Tibial artery (tissue), 4 donors: ENCODE results near the gene SSBP2.
"Not testable (repeated sequence)": the region's sequence is repeated elsewhere in the genome, so short reads cannot be mapped to it uniquely, and the experiment has no call there.

Source experiments
- DNase-seq, 2 donors: peaks; one replicate each; pipeline ENCODE4 v3.0.0-alpha.2; 2019
- H3K27ac ChIP-seq, 2 donors: fragments of 200-600 bp; sonication (generic) in 1 of 2; 1 replicate in 1 of 2; 2 replicates in 1 of 2; pipeline ENCODE4 v1.5.1; 2018 to 2019; ENCODE audit warnings: mild to moderate bottlenecking in 1 of 2
- H3K27me3 ChIP-seq, 2 donors: fragments of 200-600 bp; sonication (generic) in 1 of 2; one replicate each; pipeline versions ENCODE4 v1.5.1 to v1.6.0; 2016 to 2019
- H3K36me3 ChIP-seq, 3 donors: fragments of 200-600 bp; sonication (generic) in 2 of 3; one replicate each; pipeline ENCODE4 v1.5.1; 2016 to 2019; ENCODE audit warnings: mild to moderate bottlenecking in 2 of 3
- H3K4me1 ChIP-seq, 4 donors: fragments of 200-600 bp; sonication (generic) in 2 of 4; 1 replicate in 3 of 4; 2 replicates in 1 of 4; pipeline ENCODE4 v1.5.1; 2016 to 2019
- H3K4me3 ChIP-seq, 2 donors: fragments of 200-600 bp; sonication (generic) in 1 of 2; 1 replicate in 1 of 2; 2 replicates in 1 of 2; pipeline ENCODE4 v1.5.1; 2018 to 2019; ENCODE audit warnings: mild to moderate bottlenecking in 2 of 2
- H3K9me3 ChIP-seq, 3 donors: fragments of 200-600 bp; sonication (generic) in 1 of 3; one replicate each; pipeline ENCODE4 v1.5.1; 2016 to 2019
- intact Hi-C: fragments of 100-400 bp; cut with DNase I; formaldehyde crosslinking; loops from one replicate; pipeline ENCODE4 v1.15.0; 2023; ENCODE audit warnings: low total_unique reads
- TF ChIP-seq, protein P1 (sequence below), 2 experiments: fragments of 200-600 bp in 1 of 2; fragments of 450-650 bp in 1 of 2; IDR thresholded peaks; one replicate each; pipeline ENCODE4 v1.5.1; 2017 to 2019; ENCODE audit warnings: antibody characterized with exemption in 2 of 2, mild to moderate bottlenecking in 1 of 2, moderate library complexity in 1 of 2

SSBP2 gene

DNA sequence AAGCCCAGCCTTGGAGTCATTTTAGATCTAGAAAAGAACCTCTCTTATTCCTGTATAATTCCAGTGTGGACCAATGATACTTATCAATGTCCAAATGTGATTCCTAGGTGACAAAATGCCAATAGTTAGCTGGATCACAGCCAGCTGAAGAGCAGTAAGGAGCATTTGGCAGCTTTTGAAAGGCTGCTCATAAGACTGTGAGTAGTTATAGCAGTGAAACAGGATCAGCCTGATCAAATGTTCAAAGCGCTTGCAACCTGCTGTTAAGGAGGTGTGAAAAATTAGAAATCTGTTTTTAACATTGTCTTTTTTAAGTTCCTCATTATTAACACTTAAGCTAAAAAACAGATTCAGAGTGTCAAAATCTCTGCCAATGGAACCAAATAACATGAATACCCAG is 85.1 kb downstream of the SSBP2 start:
- intact Hi-C loops = no loop called here
- Histone ChIP-seq H3K9me3 (no peaks in the 10 kb centered on the region), H3K4me3 (no peak overlapping the region), H3K27ac (no peak overlapping the region), H3K27me3 (no peaks in the 10 kb centered on the region), H3K36me3 (no peaks in the 10 kb centered on the region), H3K4me1 (peaks cover 0 to 41% (median 10%) of the 10 kb centered on the region in 4 donors)
- no peak for DNase-seq
- TF ChIP-seq, protein P1, sequence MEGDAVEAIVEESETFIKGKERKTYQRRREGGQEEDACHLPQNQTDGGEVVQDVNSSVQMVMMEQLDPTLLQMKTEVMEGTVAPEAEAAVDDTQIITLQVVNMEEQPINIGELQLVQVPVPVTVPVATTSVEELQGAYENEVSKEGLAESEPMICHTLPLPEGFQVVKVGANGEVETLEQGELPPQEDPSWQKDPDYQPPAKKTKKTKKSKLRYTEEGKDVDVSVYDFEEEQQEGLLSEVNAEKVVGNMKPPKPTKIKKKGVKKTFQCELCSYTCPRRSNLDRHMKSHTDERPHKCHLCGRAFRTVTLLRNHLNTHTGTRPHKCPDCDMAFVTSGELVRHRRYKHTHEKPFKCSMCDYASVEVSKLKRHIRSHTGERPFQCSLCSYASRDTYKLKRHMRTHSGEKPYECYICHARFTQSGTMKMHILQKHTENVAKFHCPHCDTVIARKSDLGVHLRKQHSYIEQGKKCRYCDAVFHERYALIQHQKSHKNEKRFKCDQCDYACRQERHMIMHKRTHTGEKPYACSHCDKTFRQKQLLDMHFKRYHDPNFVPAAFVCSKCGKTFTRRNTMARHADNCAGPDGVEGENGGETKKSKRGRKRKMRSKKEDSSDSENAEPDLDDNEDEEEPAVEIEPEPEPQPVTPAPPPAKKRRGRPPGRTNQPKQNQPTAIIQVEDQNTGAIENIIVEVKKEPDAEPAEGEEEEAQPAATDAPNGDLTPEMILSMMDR (IDR thresholded peaks at IDR 0.05) = no peak

GRCh38 chr5:81660624-81661023 is 90.3 kb downstream of the SSBP2 start:
- intact Hi-C loops, H3K27ac ChIP-seq, H3K9me3 ChIP-seq, H3K4me1 ChIP-seq, DNase-seq, H3K27me3 ChIP-seq, H3K36me3 ChIP-seq, H3K4me3 ChIP-seq: not testable (repeated sequence)

DNA sequence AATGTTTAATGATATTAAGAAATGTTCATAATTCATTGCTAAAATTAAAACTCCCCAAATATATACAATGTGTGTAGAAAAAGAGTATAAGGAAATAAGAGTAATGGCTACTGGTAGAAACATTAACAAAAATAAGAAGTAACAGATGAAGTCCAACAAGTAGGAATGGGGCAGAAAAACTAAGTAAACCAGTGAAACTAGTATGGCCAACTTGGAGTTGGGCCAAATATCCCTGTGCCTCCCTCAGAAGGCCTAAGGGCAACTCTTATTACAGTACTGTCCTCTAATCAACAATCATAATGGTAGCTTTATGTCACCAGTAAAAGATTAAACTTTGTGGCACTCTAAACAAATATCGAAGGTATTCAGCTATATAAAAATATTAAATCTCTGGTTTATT is 93.5 kb downstream of the SSBP2 start:
- Histone ChIP-seq H3K36me3 (no peaks in the 10 kb centered on the region), H3K4me3 (no peak overlapping the region), H3K4me1 (peaks cover 0 to 4% (median 0%) of the 10 kb centered on the region in 4 donors), H3K27me3 (no peaks in the 10 kb centered on the region), H3K9me3 (no peaks in the 10 kb centered on the region), H3K27ac (no peak overlapping the region)
- no peak for DNase-seq
- intact Hi-C loops = no loop called here
- TF ChIP-seq, protein P1 (IDR thresholded peaks at IDR 0.05) = no peak

GRCh38 chr5:81656783-81657182 is 94.1 kb downstream of the SSBP2 start:
- no peak overlapping the region for H3K4me3 ChIP-seq
- H3K9me3 ChIP-seq = no peaks in the 10 kb centered on the region
- H3K36me3 ChIP-seq = no peaks in the 10 kb centered on the region
- TF ChIP-seq, protein P1 (IDR thresholded peaks at IDR 0.05) = no peak
- DNase-seq = no peak
- intact Hi-C loops = no loop called here
- no peak overlapping the region for H3K27ac ChIP-seq
- peaks cover 0 to 4% (median 0%) of the 10 kb centered on the region in 4 donors for H3K4me1 ChIP-seq
- no peaks in the 10 kb centered on the region for H3K27me3 ChIP-seq

DNA sequence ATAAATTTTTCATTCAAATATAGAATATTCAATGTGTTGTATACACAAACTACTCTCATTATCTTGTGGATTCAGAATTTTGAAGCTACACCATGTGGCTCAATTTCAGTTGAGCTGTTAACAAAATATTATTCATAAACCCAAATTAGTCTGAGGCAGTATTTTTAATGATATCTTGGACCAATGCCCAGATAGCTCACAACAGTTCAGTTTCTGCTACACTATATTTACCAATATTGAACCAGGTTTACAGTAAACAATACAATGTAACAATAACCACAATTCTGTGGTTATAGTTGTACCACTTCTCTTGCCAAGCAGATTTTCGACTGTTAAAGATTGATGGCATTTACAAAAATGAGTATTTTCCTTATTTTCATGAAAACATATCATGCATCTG is 99.9 kb downstream of the SSBP2 start:
- peaks cover 0 to 4% (median 0%) of the 10 kb centered on the region in 4 donors for H3K4me1 ChIP-seq
- intact Hi-C loops = no loop called here
- H3K9me3 ChIP-seq = no peaks in the 10 kb centered on the region
- no peak for DNase-seq
- H3K27me3 ChIP-seq = no peaks in the 10 kb centered on the region
- H3K36me3 ChIP-seq = no peaks in the 10 kb centered on the region
- TF ChIP-seq, protein P1 (IDR thresholded peaks at IDR 0.05) = no peak
- H3K4me3 ChIP-seq = no peak overlapping the region
- H3K27ac ChIP-seq = no peak overlapping the region

DNA sequence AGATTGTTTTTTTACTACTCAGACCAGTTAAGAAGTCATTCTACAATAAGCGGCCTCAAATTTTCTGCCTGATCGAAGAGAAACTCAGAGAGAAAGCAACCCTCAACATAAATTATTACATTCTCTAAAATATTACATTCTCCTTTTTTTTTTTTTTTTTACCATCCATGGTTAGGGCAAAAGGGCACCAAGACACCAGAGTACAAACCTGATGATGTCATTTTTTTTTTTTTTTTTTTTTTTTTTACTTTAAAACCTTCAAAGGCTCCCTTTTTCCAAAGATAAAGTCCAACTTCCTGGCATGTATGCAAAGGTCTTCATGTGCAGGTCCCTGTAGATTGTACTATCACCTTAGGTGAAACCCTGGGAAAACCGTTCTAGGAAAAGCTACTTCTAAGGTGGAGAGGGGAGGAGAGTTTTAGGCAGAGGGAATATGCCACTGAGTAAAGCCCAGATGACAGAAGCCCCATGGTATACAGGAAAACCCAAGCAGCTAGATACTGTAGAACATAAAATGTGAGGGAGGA is 104.4 kb downstream of the SSBP2 start:
- H3K4me1 ChIP-seq = no peaks in the 10 kb centered on the region
- no peaks in the 10 kb centered on the region for H3K27me3 ChIP-seq
- H3K27ac ChIP-seq = no peak overlapping the region
- no peak overlapping the region for H3K4me3 ChIP-seq
- H3K9me3 ChIP-seq = no peaks in the 10 kb centered on the region
- H3K36me3 ChIP-seq = no peaks in the 10 kb centered on the region
- intact Hi-C loops = no loop called here
- TF ChIP-seq, protein P1 (IDR thresholded peaks at IDR 0.05) = no peak
- DNase-seq = no peak
